GM12878 (cell line): ENCODE measurements around the gene SGSH.

Experiments
- CHD2 ChIP-seq: IDR thresholded peaks from 2 replicates; pipeline ENCODE4 v1.6.1; 2011; ENCODE audit warnings: low read depth, low read length, improper control_type of control experiment, borderline replicate concordance
- MTA3 ChIP-seq: IDR thresholded peaks from 2 replicates; pipeline ENCODE4 v1.6.1; 2012; ENCODE audit warnings: low read length, inconsistent platforms, borderline replicate concordance
- MYC ChIP-seq: IDR thresholded peaks from 2 replicates; pipeline ENCODE4 v1.6.1; 2011; ENCODE audit warnings: mild to moderate bottlenecking, low read length, moderate library complexity, inconsistent platforms; ENCODE audit not compliant: insufficient read depth, insufficient replicate concordance, insufficient read length, severe bottlenecking
- RELA ChIP-seq: fragments of 450-650 bp; IDR thresholded peaks from 2 replicates; pipeline ENCODE4 v1.8.0; 2014; ENCODE audit warnings: borderline replicate concordance; ENCODE audit not compliant: partially characterized antibody
- YY1 ChIP-seq: IDR thresholded peaks from 2 replicates; pipeline ENCODE4 v1.6.1; 2011; ENCODE audit warnings: low read depth, mild to moderate bottlenecking, low read length
- TF ChIP-seq, protein P1 (sequence below), 3 experiments: IDR thresholded peaks in 2 of 3; conservative IDR thresholded peaks in 1 of 3; 2 replicates each; pipeline ENCODE4 v1.5.1; 2011; ENCODE audit warnings: low read depth in 3 of 3, low read length in 3 of 3, mild to moderate bottlenecking in 3 of 3, control low read depth in 2 of 3, moderate library complexity in 2 of 3, inconsistent platforms in 1 of 3, mixed read lengths in 1 of 3; ENCODE audit not compliant: control insufficient read depth in 2 of 3, insufficient read depth in 1 of 3; ENCODE audit errors: extremely low read depth in 1 of 3
- TF ChIP-seq, protein P2 (sequence below): fragments of 450-650 bp; formaldehyde crosslinking; IDR thresholded peaks from 2 replicates; pipeline ENCODE4 v1.4.0; 2020; ENCODE audit warnings: mild to moderate bottlenecking, moderate library complexity
- TF ChIP-seq, protein P3 (sequence below): IDR thresholded peaks from 2 replicates; pipeline ENCODE4 v1.6.1; 2011; ENCODE audit warnings: low read depth, low read length, improper control_type of control experiment, borderline replicate concordance

DNA sequence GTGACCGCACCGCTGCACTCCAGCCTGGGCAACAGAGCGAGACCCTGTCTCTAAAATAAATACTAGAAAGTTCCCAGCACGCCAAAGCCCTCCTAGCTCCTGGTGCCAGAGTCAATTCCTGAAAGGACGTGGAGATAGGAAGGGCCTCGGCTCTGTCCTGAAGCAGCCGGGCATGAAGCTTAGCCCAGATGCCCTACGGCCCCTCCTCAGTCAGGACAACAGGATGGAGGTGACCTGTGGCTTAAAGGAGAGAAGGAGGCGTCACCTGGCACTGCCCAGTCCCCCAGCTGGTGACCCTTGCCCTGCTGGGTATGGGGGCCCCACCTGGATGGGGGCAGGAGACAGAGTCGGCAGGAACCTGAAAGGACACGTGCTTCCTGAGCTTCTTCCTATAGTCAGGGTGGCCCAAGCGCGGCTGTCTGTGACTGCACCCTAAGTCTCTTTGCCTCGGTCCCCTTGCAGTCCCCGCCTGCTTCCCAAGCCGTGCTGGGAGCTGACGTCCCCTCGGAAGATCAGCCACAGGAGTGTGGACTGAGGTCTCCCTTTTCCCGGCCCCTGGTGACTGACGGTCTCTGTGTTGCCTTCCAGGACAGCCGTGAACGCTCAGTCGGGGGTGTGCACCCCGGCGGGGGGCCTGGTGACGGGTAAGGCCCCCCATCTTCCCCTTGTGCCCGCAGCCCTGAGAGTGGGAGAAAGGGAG is 25.6 kb upstream of the SGSH start:
- TF ChIP-seq, protein P1, sequence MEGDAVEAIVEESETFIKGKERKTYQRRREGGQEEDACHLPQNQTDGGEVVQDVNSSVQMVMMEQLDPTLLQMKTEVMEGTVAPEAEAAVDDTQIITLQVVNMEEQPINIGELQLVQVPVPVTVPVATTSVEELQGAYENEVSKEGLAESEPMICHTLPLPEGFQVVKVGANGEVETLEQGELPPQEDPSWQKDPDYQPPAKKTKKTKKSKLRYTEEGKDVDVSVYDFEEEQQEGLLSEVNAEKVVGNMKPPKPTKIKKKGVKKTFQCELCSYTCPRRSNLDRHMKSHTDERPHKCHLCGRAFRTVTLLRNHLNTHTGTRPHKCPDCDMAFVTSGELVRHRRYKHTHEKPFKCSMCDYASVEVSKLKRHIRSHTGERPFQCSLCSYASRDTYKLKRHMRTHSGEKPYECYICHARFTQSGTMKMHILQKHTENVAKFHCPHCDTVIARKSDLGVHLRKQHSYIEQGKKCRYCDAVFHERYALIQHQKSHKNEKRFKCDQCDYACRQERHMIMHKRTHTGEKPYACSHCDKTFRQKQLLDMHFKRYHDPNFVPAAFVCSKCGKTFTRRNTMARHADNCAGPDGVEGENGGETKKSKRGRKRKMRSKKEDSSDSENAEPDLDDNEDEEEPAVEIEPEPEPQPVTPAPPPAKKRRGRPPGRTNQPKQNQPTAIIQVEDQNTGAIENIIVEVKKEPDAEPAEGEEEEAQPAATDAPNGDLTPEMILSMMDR (IDR thresholded peaks at IDR 0.05 in 2 of 3, conservative IDR thresholded peaks at IDR 0.05 in 1 of 3; ENCODE audit: control insufficient read depth in 2 of 3, extremely low read depth in 1 of 3, insufficient read depth in 1 of 3, low read depth in 3 of 3, low read length in 3 of 3): no peak
- no peak for TF ChIP-seq MYC
- TF ChIP-seq, protein P2, sequence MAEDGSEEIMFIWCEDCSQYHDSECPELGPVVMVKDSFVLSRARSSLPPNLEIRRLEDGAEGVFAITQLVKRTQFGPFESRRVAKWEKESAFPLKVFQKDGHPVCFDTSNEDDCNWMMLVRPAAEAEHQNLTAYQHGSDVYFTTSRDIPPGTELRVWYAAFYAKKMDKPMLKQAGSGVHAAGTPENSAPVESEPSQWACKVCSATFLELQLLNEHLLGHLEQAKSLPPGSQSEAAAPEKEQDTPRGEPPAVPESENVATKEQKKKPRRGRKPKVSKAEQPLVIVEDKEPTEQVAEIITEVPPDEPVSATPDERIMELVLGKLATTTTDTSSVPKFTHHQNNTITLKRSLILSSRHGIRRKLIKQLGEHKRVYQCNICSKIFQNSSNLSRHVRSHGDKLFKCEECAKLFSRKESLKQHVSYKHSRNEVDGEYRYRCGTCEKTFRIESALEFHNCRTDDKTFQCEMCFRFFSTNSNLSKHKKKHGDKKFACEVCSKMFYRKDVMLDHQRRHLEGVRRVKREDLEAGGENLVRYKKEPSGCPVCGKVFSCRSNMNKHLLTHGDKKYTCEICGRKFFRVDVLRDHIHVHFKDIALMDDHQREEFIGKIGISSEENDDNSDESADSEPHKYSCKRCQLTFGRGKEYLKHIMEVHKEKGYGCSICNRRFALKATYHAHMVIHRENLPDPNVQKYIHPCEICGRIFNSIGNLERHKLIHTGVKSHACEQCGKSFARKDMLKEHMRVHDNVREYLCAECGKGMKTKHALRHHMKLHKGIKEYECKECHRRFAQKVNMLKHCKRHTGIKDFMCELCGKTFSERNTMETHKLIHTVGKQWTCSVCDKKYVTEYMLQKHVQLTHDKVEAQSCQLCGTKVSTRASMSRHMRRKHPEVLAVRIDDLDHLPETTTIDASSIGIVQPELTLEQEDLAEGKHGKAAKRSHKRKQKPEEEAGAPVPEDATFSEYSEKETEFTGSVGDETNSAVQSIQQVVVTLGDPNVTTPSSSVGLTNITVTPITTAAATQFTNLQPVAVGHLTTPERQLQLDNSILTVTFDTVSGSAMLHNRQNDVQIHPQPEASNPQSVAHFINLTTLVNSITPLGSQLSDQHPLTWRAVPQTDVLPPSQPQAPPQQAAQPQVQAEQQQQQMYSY (CRISPR knock-in tag): no peak
- TF ChIP-seq, protein P3, sequence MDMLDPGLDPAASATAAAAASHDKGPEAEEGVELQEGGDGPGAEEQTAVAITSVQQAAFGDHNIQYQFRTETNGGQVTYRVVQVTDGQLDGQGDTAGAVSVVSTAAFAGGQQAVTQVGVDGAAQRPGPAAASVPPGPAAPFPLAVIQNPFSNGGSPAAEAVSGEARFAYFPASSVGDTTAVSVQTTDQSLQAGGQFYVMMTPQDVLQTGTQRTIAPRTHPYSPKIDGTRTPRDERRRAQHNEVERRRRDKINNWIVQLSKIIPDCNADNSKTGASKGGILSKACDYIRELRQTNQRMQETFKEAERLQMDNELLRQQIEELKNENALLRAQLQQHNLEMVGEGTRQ: no peak
- TF ChIP-seq RELA: no peak
- TF ChIP-seq CHD2: no peak
- TF ChIP-seq YY1: no peak
- no peak for TF ChIP-seq MTA3
